ENCODE measurements around the gene CCDC148.

GRCh38 chr2:158273791-158274190 is 182.8 kb downstream of the CCDC148 start:
- TF ChIP-seq CTCF (IDR thresholded peaks at IDR 0.05; ENCODE audit: low read depth, low read length) (no peak), POLR2A (IDR thresholded peaks at IDR 0.05; ENCODE audit: extremely low read depth, insufficient read length) (no peak)

All from NB4 (cell line).